Esophagus mucosa (tissue), 1 donor: ENCODE measurements around the gene CDV3. TPM values are rescaled to one million over a fixed set of nuclear protein-coding genes. Genes with fewer than 3 reads are reported as not detected.

Experiments used
- ATAC-seq: fragments of 200-7000 bp; cut with Tn5 transposase; one replicate; pipeline ENCODE4 v1.9.1; 2020
- total RNA-seq: library from RNA; stranded (reverse); gene quantifications from one replicate; pipeline ENCODE4 v1.2.4, GENCODE V29; 2023
- donor health status: DM: yes; HTN: yes; CAD: no.

The CDV3 gene
- total RNA-seq, 1 donor from 2014 or later = 104 TPM

DNA sequence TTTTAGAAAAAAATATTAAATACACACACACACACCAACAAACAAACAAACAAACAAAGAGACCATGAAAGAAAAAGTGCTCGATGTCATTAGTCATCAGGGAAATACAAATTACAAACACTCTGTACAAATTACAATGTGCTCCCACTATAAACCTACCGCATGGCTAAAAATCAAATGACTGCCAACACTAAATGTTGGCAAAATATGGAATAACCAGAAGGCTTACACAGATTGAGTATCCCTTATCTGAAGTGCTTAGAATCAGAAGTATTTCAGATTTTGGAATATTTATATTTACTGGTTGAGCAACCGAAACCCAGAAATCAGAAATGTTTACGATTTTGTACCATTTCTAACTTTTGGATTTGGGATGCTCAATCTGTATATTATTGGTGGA, 33.4 kb downstream of the CDV3 start:
- ATAC-seq = no peak

DNA sequence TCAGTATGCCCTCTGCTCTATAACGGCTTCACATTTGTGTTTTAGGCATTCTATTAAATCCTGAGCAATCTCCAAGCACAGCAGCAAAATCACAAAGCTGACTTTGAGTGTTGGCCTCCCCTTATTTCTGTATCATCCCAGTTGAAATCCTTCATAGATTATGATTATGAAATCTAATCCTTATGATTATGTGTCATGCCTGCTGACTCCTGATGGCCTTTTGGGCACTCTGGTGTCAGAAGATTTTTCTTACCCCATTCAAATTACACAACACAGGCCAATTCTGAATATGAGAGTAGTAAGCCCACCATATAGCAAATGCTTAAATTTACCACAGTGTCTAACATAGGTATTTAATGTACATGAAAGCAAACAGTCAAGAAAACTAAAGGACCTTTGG, 34.3 kb downstream of the CDV3 start:
- no peak for ATAC-seq

DNA sequence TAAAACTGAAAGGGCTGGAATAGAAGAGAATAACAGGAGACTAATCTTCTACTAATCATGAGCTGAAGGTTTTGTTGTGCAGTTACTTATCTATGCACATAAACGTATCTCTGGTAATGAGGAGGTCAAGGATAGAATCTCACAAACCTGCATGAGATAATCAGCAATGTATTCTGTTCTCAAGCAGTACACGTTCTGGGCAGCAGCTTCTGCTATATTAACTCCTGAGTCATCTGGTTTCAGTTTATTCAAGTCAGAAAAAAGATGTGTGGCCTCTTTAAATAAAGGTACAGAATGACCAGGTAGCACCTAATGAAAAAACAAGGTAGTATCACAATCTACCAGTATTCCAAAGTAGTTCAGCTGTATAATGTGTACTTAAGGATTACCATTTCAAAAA, 34.9 kb downstream of the CDV3 start:
- no peak for ATAC-seq

DNA sequence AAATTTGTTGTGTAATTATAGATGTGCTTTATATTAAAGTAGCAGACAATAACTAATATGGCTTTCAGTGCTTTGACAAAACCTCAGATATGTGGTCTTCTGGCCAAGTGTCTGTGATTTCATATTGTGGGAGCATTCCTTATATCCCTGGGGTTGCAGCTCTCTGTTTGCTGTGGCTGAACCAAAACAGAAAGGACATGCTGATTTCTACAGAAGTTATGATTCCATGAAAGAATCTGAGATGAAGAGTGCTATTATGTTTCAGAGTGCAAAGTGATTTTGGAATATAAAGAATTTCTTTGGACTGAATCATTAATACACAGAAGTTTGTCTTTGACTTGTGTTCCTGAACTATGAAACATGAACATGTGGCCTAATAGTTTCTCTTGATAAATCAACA, 36.5 kb downstream of the CDV3 start:
- ATAC-seq = no peak

DNA sequence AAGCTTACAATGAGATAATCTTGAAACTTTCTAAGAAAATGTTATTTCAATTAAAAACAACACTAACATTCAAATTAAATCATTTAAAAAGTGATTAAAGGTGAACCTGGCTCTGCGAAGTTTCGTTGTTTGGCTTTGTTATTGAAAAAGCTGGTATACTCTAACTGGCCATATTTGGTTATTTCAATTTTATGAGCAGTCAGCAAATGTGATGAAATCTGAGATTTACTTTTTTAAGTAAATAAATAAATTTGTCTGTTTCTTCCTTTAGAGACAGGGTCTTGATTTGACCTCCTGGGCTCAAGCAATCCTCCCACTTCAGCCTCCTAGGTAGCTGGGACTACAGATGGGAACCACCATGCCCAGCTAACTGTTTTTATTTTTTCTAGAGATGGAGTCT, 38.0 kb downstream of the CDV3 start:
- no peak for ATAC-seq

DNA sequence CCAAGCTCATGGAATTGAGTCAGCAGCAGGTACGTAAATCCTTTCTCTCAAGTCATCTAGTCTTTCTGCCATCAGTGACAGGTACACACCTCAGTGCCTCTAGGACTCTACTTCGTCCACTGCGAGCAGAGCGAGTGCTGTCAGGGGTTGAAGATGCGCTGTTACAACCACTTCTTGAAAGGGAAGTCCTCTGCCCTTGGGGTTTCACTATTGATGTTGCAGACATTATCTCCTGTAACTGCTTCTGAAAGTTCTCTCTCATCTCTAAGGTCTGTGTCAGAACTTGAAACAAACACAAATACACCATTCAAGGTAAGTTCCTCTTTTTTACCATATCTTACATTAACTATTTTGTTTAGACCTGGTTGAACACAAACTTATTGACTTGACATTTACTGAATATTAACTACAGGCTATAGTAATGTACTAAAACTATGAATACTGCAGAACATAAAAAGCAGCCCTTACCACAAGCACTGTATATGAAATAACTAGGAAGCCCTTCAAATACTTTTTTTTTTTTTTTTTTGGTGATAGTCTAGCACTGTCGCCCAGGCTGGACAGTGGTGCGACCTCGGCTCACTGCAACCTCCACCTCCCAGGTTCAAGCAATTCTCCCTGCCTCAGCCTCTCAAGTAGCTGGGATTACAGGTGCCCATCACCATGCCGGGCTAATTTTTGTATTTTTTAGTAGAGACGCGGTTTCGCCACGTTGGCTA, 46.7 kb downstream of the CDV3 start:
- ATAC-seq = peak; percentile 49

DNA sequence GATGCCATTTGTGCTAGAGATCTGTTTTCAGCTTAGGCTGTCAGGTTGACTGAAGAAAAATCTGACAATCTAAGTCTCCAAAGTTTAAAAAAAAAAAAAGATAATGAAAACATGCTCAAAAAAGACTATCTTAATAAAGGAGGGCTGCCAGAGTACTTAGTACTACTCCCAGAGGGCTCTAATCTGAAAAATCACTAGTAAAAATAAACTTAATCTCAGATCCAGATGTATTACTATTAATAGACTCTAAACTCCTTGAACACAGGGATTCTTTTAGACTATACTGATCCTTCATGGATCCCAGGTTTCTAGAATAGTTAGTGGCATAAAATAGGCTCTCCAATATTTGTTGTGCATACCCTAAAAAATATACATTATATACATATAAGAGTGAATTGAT, 54.3 kb downstream of the CDV3 start:
- ATAC-seq = no peak

DNA sequence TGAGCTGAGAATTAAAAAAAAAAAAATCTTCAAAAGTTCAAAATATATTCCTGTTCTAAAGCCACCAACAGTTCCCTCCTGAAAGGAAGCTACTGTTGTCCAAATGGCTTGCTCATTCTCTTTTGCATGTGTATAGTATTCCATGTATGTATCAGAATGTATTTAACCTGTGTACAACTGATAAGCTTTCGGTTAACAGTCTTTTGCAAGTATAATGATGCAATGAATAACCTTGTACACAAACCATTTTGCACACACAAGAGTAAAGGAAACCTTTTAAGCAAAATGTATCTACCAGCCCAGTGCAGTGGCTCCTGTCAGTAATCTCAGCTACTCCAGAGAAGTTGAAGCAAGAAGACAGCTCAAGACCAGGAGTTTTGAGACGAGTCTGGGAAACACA, 55.7 kb downstream of the CDV3 start:
- no peak for ATAC-seq

DNA sequence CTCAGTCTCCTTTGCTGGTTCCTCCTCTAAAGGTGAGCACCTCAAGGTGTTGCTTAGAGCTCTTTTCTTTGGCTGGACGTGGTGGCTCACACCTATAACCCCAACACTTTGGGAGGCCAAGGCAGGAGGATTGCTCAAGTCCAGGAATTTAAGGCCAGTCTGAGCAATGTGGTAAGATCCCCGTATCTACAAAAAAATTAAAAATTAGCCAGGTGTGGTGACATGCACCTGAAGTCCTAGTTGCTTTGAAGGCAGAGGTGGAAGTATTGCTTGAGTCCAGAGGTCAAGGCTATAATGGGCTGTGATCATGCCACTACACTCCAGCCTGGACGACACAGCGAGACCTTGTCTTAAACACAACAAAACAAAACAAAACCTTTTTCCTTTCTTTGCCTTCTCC, 60.0 kb downstream of the CDV3 start:
- ATAC-seq = no peak

Other genes starting within 250 kb of the CDV3 start
- gene BFSP2, start 173.6 kb upstream of the CDV3 start, total RNA-seq = not detected
- 16.7 TPM for gene TOPBP1, start 88.3 kb downstream of the CDV3 start, total RNA-seq
- 63.3 TPM for gene TF, start 172.7 kb downstream of the CDV3 start, total RNA-seq
- gene SRPRB, start 232.1 kb downstream of the CDV3 start, total RNA-seq = 53.0 TPM